Activated CD8-positive, alpha-beta memory T cell treated with anti-CD3 and anti-CD28 coated beads for 1 hour (primary cell): ENCODE data around the gene C1orf105.
"Not testable (repeated sequence)": the region's sequence is repeated elsewhere in the genome, so short reads cannot be mapped to it uniquely, and the experiment has no call there.

Experiments
- DNase-seq, 2 donors: peaks; one replicate each; pipeline ENCODE4 v3.0.0-alpha.2; 2020; ENCODE audit warnings: low read depth in 1 of 2; ENCODE audit errors: extremely low read depth in 1 of 2

Gene C1orf105

DNA sequence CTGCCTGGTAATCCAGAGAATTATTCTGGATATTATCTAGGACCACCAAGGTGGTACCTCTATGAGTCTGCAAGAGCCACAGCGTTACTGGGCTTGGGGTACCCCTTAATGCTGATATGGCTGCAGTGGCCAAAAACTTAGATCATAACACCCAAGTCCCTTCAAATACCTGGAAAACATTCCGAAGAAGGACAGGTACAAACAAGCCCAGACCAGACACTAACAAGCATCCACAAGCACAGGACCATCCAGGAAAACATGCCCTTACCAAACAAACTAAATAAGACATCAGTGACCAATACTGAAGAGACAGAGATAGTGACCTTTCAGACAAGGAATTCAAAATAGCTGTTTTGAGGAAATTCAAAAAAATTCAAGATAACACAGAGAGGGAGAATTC is 2.9 kb downstream of the C1orf105 start:
- no peak for DNase-seq

DNA sequence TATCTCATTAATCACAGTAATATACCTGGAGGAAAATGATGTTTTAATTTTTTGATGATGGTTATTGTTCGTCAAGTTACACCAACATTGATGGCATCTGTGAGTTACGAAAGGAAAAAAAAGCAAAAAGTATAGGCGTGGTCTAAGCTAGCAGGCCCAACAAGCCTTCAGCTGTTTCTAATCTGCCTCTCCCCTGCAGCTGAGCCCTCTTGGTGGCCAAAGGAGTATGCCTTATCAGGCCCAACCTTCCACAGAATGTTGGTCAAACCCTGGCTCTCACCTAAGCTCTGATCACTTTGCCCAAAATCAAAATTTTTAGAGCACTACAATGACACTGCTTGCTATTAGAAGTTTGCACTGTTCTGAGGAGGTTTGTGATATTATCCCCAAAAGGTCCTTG is 4.9 kb downstream of the C1orf105 start:
- no peak for DNase-seq

GRCh38 chr1:172427191-172427590 is 6.7 kb downstream of the C1orf105 start:
- no peak for DNase-seq

DNA sequence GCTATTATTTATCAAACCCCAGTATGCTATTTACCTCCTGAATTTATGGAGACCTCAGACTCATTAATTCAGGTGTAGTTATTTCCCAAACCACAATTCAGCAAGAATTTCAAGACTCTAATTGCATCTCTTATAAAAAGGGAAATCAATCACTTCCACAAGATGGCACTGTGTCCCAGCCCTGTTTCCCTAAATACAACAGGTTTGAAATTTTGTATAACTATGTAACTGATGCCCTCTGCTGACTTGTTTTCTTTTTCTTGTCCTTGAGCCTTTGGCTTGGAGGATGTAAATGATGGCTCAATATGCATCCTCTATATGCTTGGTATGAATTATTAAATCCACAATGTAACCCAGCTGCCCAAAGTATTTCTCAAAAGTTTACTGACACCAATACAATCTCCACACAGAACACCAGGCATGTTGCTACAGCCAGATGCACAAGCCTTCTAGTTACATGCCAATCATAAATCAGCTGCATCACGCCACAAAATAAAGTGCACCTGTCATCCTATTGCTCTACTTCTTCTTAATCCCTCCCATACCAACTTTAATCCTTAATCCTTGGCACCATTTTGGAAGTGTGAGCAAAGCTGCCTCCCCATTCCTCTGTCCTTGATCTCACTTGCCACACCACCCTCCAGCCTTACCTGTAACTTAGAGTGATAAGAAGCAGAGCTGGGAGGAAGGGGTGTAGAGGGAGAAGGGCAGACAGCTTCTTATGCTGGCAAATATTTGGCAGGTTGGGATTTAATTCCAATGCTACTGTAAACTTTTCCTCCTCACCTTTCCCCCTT is 9.0 kb downstream of the C1orf105 start:
- no peak for DNase-seq

- DNase-seq = no peak
These were observed 9.6 kb downstream of the C1orf105 start for GRCh38 chr1:172430128-172430454.

DNA sequence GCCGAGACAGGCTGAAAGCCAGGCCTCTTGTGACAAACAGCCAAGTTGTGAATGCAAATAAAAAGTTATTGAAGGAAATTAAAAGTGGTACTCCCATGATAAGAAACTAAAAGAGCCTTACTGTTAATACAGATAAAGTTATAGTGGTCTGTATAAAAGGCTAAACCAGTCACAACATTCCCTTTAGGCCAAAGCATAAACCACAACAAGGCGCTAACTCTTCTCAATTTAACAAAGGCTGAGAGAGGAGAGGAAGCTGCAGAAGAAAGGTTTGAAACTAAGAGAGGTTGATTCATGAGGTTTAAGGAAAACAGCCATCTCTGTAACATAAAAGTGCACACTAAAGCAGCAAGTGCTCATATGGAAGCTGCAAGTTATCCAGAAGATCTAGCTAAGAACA is 10.7 kb downstream of the C1orf105 start:
- DNase-seq = no peak

GRCh38 chr1:172431721-172432192 is 11.3 kb downstream of the C1orf105 start:
- no peak for DNase-seq

DNA sequence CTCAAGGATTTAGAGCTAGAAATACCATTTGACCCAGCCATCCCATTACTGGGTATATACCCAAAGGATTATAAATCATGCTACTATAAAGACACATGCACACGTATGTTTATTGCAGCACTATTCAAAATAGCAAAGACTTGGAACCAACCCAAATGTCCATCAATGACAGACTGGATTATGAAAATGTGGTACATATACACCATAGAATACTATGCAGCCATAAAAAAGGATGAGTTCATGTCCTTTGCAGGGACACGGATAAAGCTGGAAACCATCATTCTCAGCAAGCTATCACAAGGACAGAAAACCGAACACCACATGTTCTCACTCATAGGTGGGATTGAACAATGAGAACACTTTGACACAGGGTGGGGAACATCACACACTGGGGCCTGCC is 16.7 kb downstream of the C1orf105 start:
- DNase-seq = not testable (repeated sequence)

- no peak for DNase-seq
These were observed 21.9 kb downstream of the C1orf105 start for GRCh38 chr1:172442404-172442803.

DNA sequence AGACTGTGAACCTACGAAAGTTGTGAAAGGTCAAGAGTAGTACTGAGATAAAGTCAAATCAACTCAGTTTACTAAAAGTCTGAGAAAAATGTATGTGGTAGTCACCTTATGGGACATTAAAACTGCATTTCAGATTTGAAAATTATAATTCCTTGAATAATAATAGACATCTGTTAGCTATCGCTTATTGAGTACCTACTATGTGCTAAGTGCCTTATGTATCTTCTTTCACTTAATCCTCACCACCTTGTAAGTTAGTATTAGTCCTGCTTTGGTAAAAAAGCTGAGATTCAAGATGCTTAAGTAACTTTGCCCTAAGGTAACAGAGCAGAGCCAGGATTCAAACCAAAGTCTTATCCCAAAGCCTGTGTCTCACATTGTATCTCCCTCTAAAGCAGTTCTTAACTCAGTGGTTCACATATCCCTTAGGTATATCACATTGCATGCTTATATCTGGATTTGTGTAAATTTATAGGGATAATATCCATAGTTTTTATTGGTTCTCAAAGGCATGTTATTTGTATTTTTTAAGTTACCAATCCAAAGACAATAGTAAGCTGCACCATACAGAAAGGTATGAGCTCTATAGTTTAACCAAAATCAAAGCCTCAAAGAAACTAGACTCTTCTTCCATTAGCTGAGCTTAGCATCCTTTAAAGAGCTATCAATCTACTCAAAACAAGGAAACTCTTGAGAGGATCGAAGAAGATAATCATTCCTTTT is 22.5 kb downstream of the C1orf105 start:
- no peak for DNase-seq

DNA sequence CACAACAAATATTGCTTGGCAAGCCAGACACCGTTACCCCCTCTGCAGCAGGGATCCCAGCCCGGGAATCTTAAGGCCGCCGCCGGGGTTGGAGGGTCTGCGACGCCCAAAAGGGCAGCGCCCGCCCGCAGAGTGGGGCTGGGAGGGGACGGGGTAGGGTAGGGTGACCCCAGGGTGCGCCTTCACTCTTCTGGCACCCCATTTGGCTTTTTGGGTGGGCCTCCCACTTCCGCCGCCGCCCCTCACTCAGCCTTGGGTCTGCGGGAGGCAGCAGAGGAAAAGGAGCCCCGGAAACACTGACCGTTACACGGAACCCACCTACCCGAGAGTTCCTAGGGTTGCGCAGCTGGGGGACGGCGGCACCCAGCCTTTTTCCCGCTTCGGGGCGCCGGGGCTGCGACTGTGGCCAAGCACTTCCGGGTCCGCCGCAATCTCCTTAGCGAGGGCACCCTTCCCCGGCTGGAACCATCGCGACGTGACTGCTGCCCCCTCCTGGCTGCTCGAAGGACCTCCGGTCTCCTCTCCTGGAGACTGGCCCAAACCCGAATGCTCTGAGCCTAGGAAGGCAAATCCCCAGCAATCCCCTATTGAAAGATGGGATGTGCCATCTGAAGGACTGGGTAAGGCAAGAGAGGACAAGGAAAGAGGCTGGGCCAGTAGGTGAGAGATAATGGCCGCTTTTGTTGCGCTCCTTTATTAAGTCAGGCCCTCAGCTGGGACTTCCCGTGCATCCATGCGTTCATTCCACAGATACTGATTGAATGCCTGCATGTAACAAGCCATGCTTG is 23.4 kb downstream of the C1orf105 start, which contains the start of gene PIGC:
PIGC (minus strand) TSS at position 404 of the 788 bp plus-strand sequence. CDS start 1,447 bp downstream, outside the sequence.
- peak; percentile 85 to 86 for DNase-seq

DNA sequence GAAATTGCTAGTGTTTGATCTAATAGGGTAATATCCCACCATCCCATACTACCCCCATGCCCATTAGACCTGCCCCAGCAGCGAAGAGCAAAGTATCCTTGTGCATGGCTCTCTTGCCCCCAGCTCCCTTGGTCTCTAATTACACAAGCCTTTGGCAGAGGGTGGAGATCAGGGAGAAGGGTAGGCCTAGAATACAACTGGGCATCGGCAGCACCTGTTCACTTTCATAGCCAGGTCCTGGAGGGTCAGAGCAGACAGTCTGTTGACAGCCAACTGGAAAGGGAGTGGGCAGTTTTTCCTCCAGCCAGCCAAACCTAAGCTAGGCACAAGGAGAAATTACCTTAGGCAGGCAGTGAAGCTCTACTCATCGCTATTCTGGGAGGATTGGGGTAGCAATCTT is 26.1 kb downstream of the C1orf105 start:
- DNase-seq = no peak

DNA sequence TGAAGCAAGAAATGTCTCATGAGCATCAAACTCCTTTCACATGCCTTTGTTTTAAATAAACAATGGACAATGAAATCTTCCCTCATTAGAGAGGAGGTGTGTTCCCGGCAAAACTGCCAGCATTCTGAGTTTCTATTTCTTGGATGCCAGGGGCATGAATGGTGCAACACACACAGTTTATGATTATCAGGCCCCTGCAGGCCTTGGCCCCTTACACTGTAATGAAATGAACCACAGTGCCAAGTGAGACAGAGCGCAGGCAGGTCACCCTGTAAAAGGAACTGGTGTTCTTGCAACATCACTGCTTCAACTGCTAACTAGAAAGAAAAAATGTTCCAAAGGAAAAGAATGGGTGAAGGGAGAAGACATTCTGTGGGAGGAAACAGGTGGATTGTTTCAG is 27.2 kb downstream of the C1orf105 start:
- no peak for DNase-seq

DNA sequence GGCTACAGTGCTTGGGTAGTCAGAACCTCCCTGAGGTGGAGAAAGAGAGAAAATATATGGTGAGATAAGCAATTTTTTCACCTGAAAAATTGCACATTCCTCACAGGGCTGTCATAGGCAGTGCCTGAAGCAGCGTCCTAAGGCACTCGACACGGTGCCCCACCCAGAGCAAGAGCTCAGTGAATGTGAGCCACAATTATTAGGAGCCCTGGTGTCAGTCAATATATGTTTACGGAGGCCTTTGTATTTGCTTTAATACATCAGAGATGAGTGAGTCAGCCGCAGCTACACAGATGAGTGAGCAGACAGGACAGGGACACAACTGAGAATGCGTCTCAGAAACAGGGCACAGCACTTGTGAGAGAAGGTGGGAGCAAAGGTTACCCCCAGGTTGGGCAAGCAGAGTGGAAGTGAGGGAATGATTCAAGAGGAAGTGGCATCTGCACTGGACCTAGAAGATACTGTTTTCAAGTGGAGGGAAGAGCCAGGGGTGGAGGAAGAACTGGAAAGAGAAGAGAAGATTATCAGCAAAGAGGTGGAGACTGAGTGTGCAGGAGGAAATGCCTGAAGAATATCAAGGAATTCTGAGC is 28.6 kb downstream of the C1orf105 start:
- DNase-seq = no peak

DNA sequence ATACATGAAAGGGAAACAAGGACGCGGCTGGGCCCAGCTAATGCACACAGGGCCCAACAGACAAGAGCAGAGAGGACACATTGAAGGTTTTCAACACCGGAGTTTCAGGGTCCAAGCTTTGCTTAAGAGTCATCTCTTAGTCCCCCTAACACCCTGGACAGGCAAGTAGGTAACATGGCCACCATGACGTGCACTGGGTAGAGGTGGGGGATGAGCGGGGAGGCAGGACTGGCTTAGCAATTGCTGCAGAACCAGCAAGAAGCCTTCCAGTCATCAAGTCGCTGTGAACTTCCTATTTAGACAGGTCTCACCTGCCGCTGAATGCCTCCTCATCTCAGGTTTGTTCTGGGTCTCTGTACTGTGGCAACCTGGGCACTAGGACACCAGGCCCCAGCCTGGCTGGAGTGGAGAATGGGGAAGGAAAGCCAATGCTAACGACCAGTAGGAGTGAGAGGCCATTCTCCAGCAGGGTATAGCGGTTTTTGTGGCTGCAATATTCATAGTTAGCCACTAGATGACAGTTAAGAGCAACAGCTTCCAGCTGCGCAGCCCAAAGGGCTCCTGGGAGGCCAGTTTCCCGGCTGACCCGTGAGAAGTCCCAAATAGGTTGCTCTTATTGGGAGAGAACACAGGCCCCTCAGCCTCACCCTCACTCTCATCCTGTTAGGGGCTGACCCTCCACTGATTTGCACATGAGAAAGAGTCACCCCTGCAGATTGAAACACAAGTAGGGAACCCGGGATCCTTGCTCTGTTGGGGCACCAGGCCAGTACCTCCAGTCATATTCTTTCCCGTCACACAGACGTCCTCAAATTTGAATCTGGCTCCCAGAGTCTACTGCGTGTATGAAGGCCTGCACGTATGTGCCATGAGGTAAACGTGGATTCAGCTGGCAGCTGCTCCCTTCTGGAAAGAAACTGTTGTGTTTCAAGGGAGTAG is 29.4 kb downstream of the C1orf105 start:
- no peak for DNase-seq

DNA sequence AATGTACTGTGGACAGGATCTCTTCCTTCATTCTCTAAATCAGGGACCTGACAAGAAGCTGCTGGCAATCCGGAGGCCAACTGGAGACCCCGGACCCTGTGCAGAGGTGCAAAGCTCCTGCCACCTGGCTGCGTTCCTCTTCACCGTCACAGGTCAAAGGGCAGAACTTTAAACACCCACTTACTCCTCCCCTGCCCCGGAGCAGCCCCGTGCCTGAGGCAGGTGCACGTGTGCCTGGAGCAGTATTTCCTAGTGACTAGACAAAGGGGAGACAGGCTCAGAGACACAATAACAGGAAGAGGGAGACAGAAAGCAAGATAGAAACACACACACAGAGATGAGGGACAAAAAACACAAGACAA is 30.0 kb downstream of the C1orf105 start:
- DNase-seq = no peak

DNA sequence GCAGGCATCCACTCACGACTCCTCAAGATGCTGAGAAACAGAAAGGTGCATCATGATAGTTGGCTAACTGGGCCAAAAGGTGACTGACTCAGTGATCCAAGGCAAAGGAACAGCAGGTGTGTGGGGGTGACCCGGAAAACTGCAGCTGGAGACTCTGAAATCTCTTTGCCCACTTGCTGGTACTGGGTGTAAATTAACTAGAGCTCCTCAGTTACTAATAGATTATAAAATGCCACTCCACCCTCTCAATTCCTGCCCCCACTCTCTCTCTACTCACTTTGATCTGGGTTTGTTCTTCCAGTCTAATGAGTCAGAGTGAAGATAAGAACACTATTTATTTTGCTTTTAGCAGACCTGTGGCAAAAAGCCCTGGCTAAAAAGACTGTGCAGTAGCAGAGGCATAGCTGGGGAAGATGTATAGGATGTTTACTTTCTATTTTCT is 30.5 kb downstream of the C1orf105 start:
- DNase-seq = no peak

- no peak for DNase-seq
These were observed 32.2 kb downstream of the C1orf105 start for GRCh38 chr1:172452536-172453152.

DNA sequence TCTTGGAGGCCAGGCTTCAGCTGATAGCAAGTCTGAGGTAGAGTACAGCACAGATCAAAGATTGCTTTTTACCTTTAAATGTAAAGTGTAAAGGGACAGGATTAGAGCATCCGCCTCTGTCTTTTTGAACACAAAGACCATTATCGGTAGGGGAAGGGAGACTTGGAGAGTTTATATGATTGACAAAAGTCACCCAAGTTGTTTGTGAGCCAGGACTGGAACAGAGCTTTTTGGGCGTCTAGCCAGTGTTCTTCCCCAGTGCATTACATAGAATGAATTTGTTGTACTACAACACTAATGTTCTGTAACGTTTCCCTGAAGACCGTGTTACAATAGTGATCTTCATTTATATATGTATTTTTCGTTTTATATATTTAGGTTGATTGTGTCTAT is 32.7 kb downstream of the C1orf105 start:
- no peak for DNase-seq

DNA sequence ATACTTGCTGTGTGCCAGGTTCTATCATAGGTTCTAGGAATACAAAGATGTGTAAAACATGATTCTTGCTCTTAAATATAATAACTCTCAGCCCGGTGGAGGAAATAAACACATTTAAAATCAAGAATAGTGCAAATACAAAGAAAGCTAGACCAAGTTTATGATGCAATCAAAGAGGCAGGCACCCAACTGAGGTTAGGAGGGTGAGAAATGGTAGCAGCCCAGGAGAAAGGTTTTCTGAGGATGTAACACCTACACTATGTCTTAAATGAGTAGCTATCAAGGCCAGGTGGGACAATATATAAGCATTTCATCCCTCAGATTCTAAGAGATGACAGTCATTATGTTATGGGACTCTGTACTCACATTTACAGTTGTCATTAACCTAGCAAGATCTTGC is 33.1 kb downstream of the C1orf105 start:
- DNase-seq = no peak
